Measurements from ENCODE around the gene RCBTB2.

The RCBTB2 gene

GRCh38 chr13:48542581-48543341 is 9.9 kb upstream of the RCBTB2 start:
- Histone ChIP-seq H3K27me3 (ENCODE audit: insufficient read depth, low read length) (no peaks in the 10 kb centered on the region), H3K4me1 (ENCODE audit: control insufficient read depth, insufficient read depth, low read length, unreplicated experiment) (no peaks in the 10 kb centered on the region), H3K36me3 (ENCODE audit: insufficient read depth, low read length) (no peaks in the 10 kb centered on the region), H3K27ac (ENCODE audit: low read depth, low read length) (no peak overlapping the region), H3K4me3 (ENCODE audit: low read depth, low read length) (no peak overlapping the region), H2AFZ (ENCODE audit: low read length, unreplicated experiment) (no peak overlapping the region), H3K79me2 (ENCODE audit: control insufficient read depth, insufficient read depth, low read length, unreplicated experiment) (no peaks in the 10 kb centered on the region)

GRCh38 chr13:48542138-48542537 is 9.3 kb upstream of the RCBTB2 start:
- Histone ChIP-seq H3K27me3 (ENCODE audit: insufficient read depth, low read length) (no peaks in the 10 kb centered on the region), H3K27ac (ENCODE audit: low read depth, low read length) (no peak overlapping the region), H3K4me1 (ENCODE audit: control insufficient read depth, insufficient read depth, low read length, unreplicated experiment) (no peaks in the 10 kb centered on the region), H2AFZ (ENCODE audit: low read length, unreplicated experiment) (no peak overlapping the region), H3K79me2 (ENCODE audit: control insufficient read depth, insufficient read depth, low read length, unreplicated experiment) (no peaks in the 10 kb centered on the region), H3K4me3 (ENCODE audit: low read depth, low read length) (no peak overlapping the region), H3K36me3 (ENCODE audit: insufficient read depth, low read length) (no peaks in the 10 kb centered on the region)

GRCh38 chr13:48539550-48539949 is 6.7 kb upstream of the RCBTB2 start:
- Histone ChIP-seq H3K4me3 (ENCODE audit: low read depth, low read length) (no peak overlapping the region), H3K4me1 (ENCODE audit: control insufficient read depth, insufficient read depth, low read length, unreplicated experiment) (no peaks in the 10 kb centered on the region), H2AFZ (ENCODE audit: low read length, unreplicated experiment) (no peak overlapping the region), H3K36me3 (ENCODE audit: insufficient read depth, low read length) (no peaks in the 10 kb centered on the region), H3K27me3 (ENCODE audit: insufficient read depth, low read length) (no peaks in the 10 kb centered on the region), H3K79me2 (ENCODE audit: control insufficient read depth, insufficient read depth, low read length, unreplicated experiment) (no peaks in the 10 kb centered on the region), H3K27ac (ENCODE audit: low read depth, low read length) (no peak overlapping the region)

- H3K4me3 ChIP-seq (ENCODE audit: low read depth, low read length): no peak overlapping the region
- H3K79me2 ChIP-seq (ENCODE audit: control insufficient read depth, insufficient read depth, low read length, unreplicated experiment): no peaks in the 10 kb centered on the region
- no peaks in the 10 kb centered on the region for H3K36me3 ChIP-seq (ENCODE audit: insufficient read depth, low read length)
- no peaks in the 10 kb centered on the region for H3K27me3 ChIP-seq (ENCODE audit: insufficient read depth, low read length)
- H3K27ac ChIP-seq (ENCODE audit: low read depth, low read length): no peak overlapping the region
- peaks cover 4% of the 10 kb centered on the region for H3K4me1 ChIP-seq (ENCODE audit: control insufficient read depth, insufficient read depth, low read length, unreplicated experiment)
- no peak overlapping the region for H2AFZ ChIP-seq (ENCODE audit: low read length, unreplicated experiment)
Measured at GRCh38 chr13:48536621-48537250, 3.9 kb upstream of the RCBTB2 start.

GRCh38 chr13:48535766-48536165 is 2.9 kb upstream of the RCBTB2 start:
- no peak overlapping the region for H3K27ac ChIP-seq (ENCODE audit: low read depth, low read length)
- no peaks in the 10 kb centered on the region for H3K27me3 ChIP-seq (ENCODE audit: insufficient read depth, low read length)
- no peak overlapping the region for H2AFZ ChIP-seq (ENCODE audit: low read length, unreplicated experiment)
- H3K4me1 ChIP-seq (ENCODE audit: control insufficient read depth, insufficient read depth, low read length, unreplicated experiment): peaks cover 11% of the 10 kb centered on the region
- no peak overlapping the region for H3K4me3 ChIP-seq (ENCODE audit: low read depth, low read length)
- no peaks in the 10 kb centered on the region for H3K36me3 ChIP-seq (ENCODE audit: insufficient read depth, low read length)
- H3K79me2 ChIP-seq (ENCODE audit: control insufficient read depth, insufficient read depth, low read length, unreplicated experiment): peaks cover 5% of the 10 kb centered on the region

GRCh38 chr13:48534911-48535501 is 2.1 kb upstream of the RCBTB2 start:
- no peaks in the 10 kb centered on the region for H3K27me3 ChIP-seq (ENCODE audit: insufficient read depth, low read length)
- H2AFZ ChIP-seq (ENCODE audit: low read length, unreplicated experiment): no peak overlapping the region
- no peak overlapping the region for H3K27ac ChIP-seq (ENCODE audit: low read depth, low read length)
- no peaks in the 10 kb centered on the region for H3K36me3 ChIP-seq (ENCODE audit: insufficient read depth, low read length)
- peaks cover 5% of the 10 kb centered on the region for H3K79me2 ChIP-seq (ENCODE audit: control insufficient read depth, insufficient read depth, low read length, unreplicated experiment)
- no peak overlapping the region for H3K4me3 ChIP-seq (ENCODE audit: low read depth, low read length)
- peaks cover 11% of the 10 kb centered on the region for H3K4me1 ChIP-seq (ENCODE audit: control insufficient read depth, insufficient read depth, low read length, unreplicated experiment)

GRCh38 chr13:48533961-48534600 is 1.2 kb upstream of the RCBTB2 start:
- no peak overlapping the region for H2AFZ ChIP-seq (ENCODE audit: low read length, unreplicated experiment)

GRCh38 chr13:48532256-48532505 is 699 bp downstream of the RCBTB2 start:
- Histone ChIP-seq H3K4me1 (ENCODE audit: control insufficient read depth, insufficient read depth, low read length, unreplicated experiment) (peaks cover 11% of the 10 kb centered on the region), H3K27me3 (ENCODE audit: insufficient read depth, low read length) (no peaks in the 10 kb centered on the region), H3K4me3 (ENCODE audit: low read depth, low read length) (peak overlapping the region; percentile 82), H3K79me2 (ENCODE audit: control insufficient read depth, insufficient read depth, low read length, unreplicated experiment) (peaks cover 8% of the 10 kb centered on the region), H2AFZ (ENCODE audit: low read length, unreplicated experiment) (peak overlapping the region; percentile 94), H3K27ac (ENCODE audit: low read depth, low read length) (peak overlapping the region; percentile 61), H3K36me3 (ENCODE audit: insufficient read depth, low read length) (no peaks in the 10 kb centered on the region)

More at GRCh38 chr13:48533961-48534600, 1.2 kb upstream of the RCBTB2 start:
- Histone ChIP-seq H3K4me1 (ENCODE audit: control insufficient read depth, insufficient read depth, low read length, unreplicated experiment) (peaks cover 11% of the 10 kb centered on the region), H3K4me3 (ENCODE audit: low read depth, low read length) (no peak overlapping the region), H3K79me2 (ENCODE audit: control insufficient read depth, insufficient read depth, low read length, unreplicated experiment) (peaks cover 8% of the 10 kb centered on the region), H3K27ac (ENCODE audit: low read depth, low read length) (no peak overlapping the region), H3K36me3 (ENCODE audit: insufficient read depth, low read length) (no peaks in the 10 kb centered on the region), H3K27me3 (ENCODE audit: insufficient read depth, low read length) (no peaks in the 10 kb centered on the region)

GRCh38 chr13:48531416-48532255 is 1.2 kb downstream of the RCBTB2 start:
- Histone ChIP-seq H2AFZ (ENCODE audit: low read length, unreplicated experiment) (peak overlapping the region; percentile 94), H3K79me2 (ENCODE audit: control insufficient read depth, insufficient read depth, low read length, unreplicated experiment) (peaks cover 8% of the 10 kb centered on the region), H3K4me3 (ENCODE audit: low read depth, low read length) (peak overlapping the region; percentile 82), H3K27me3 (ENCODE audit: insufficient read depth, low read length) (no peaks in the 10 kb centered on the region), H3K4me1 (ENCODE audit: control insufficient read depth, insufficient read depth, low read length, unreplicated experiment) (peaks cover 11% of the 10 kb centered on the region), H3K36me3 (ENCODE audit: insufficient read depth, low read length) (no peaks in the 10 kb centered on the region), H3K27ac (ENCODE audit: low read depth, low read length) (peak overlapping the region; percentile 61)

- H2AFZ ChIP-seq (ENCODE audit: low read length, unreplicated experiment): no peak overlapping the region
- H3K27ac ChIP-seq (ENCODE audit: low read depth, low read length): no peak overlapping the region
- no peak overlapping the region; the same call in 1 of the 2 replicates for H3K4me3 ChIP-seq (ENCODE audit: low read depth, low read length)
- H3K36me3 ChIP-seq (ENCODE audit: insufficient read depth, low read length): no peaks in the 10 kb centered on the region
- H3K27me3 ChIP-seq (ENCODE audit: insufficient read depth, low read length): no peaks in the 10 kb centered on the region
- H3K4me1 ChIP-seq (ENCODE audit: control insufficient read depth, insufficient read depth, low read length, unreplicated experiment): peaks cover 11% of the 10 kb centered on the region
- H3K79me2 ChIP-seq (ENCODE audit: control insufficient read depth, insufficient read depth, low read length, unreplicated experiment): peaks cover 8% of the 10 kb centered on the region
Measured at GRCh38 chr13:48530833-48531232, 2.0 kb downstream of the RCBTB2 start.

Data from ACC112 (cell line).